HCT116 (cell line): ENCODE measurements around the gene RPL18. TPM values are rescaled to one million over a fixed set of nuclear protein-coding genes. Genes with fewer than 3 reads are reported as not detected.

Source experiments
- ATAC-seq: fragments of 200-7000 bp; cut with Tn5 transposase; 2 replicates; pipeline ENCODE4 v1.9.1; 2020; ENCODE audit warnings: mild to moderate bottlenecking, moderate library complexity
- BruUV-seq: library from RNA; stranded (reverse); fragments of 400-500 nt; replicated peaks from 2 replicates; lab custom pipeline; 2021; lab: Mats Ljungman, UMichigan
- CTCF ChIA-PET: fragments of 300-600 bp; sonication (Branson Sonifier 250); formaldehyde crosslinking; loops from one replicate; lab custom pipeline; 2021; ENCODE audit warnings: antibody characterized with exemption; lab: Charles Lee
- POLR2A ChIA-PET: fragments of 300-600, 350-600 bp; sonication (Branson Sonifier 250); formaldehyde crosslinking; loops from one replicate; lab custom pipeline; 2021; ENCODE audit warnings: antibody characterized with exemption; lab: Charles Lee
- RAD21 ChIA-PET, 2 experiments: fragments of 300-600 bp; sonication (Branson Sonifier 250); formaldehyde crosslinking; loops; one replicate each; lab custom pipeline; 2023; ENCODE audit warnings: low total read pairs in 2 of 2; ENCODE audit not compliant: uncharacterized antibody in 2 of 2, unreplicated experiment in 2 of 2, low non-redundant PET in 1 of 2; lab: Charles Lee
- DNase-seq: peaks from one replicate; pipeline ENCODE4 v3.0.0-alpha.2; 2010; ENCODE audit warnings: low read depth, low spot score
- H2AFZ ChIP-seq: fragments of 200-600 bp; shearing (Covaris generic), sonication (generic); 2 replicates; pipeline ENCODE4 v1.6.1; 2017; ENCODE audit warnings: low read depth, mixed run types, mixed read lengths, antibody characterized with exemption, low read length; ENCODE audit not compliant: poor library complexity, severe bottlenecking
- H3K27ac ChIP-seq: 2 replicates; pipeline ENCODE4 v1.5.1; 2012; ENCODE audit warnings: low read depth, low read length
- H3K27me3 ChIP-seq: fragments of 200-600 bp; sonication (generic); 2 replicates; pipeline ENCODE4 v1.6.1; 2016; ENCODE audit warnings: mixed run types, low read length, mixed read lengths; ENCODE audit not compliant: insufficient read depth
- H3K36me3 ChIP-seq, 2 experiments: fragments of 200-500 bp in 1 of 2; fragments of 200-600 bp in 1 of 2; sonication (Bioruptor generic) in 1 of 2; sonication (generic) in 1 of 2; 2 replicates each; pipeline versions ENCODE4 v1.5.1 to v1.6.1; 2014 to 2016; ENCODE audit warnings: low read length in 2 of 2, inconsistent platforms in 1 of 2, mixed read lengths in 1 of 2, mixed run types in 1 of 2; ENCODE audit not compliant: insufficient read depth in 2 of 2, control insufficient read depth in 1 of 2
- H3K4me1 ChIP-seq, 2 experiments: fragments of 200-600 bp in 1 of 2; sonication (generic) in 1 of 2; 2 replicates each; pipeline versions ENCODE4 v1.5.1 to v1.6.1; 2012 to 2017; ENCODE audit warnings: low read length in 2 of 2, inconsistent platforms in 1 of 2, mild to moderate bottlenecking in 1 of 2, mixed read lengths in 1 of 2, mixed run types in 1 of 2, moderate library complexity in 1 of 2; ENCODE audit not compliant: insufficient read depth in 2 of 2, control insufficient read depth in 1 of 2
- H3K4me2 ChIP-seq: fragments of 200-600 bp; sonication (generic); 2 replicates; pipeline ENCODE4 v1.6.1; 2017; ENCODE audit warnings: mixed run types, low read length, mixed read lengths
- H3K4me3 ChIP-seq, 2 experiments: fragments of 200-600 bp in 1 of 2; sonication (generic) in 1 of 2; replicated peaks in 1 of 2; 2 replicates each; pipeline ENCODE4 v1.5.1; 2011 to 2016; ENCODE audit warnings: low read length in 2 of 2, control low read depth in 1 of 2, low read depth in 1 of 2, mild to moderate bottlenecking in 1 of 2, mixed read lengths in 1 of 2, mixed run types in 1 of 2
- H3K79me2 ChIP-seq: fragments of 200-600 bp; sonication (generic); 2 replicates; pipeline ENCODE4 v1.6.1; 2017; ENCODE audit warnings: mild to moderate bottlenecking, mixed run types, low read length, moderate library complexity, mixed read lengths; ENCODE audit not compliant: insufficient read depth
- H3K9ac ChIP-seq: fragments of 200-600 bp; sonication (generic); 2 replicates; pipeline ENCODE4 v1.6.1; 2016; ENCODE audit warnings: low read length, mixed read lengths
- H3K9me2 ChIP-seq: fragments of 200-600 bp; sonication (generic), shearing (Covaris generic); 2 replicates; pipeline ENCODE4 v1.6.1; 2017; ENCODE audit warnings: mixed run types, mild to moderate bottlenecking, moderate library complexity; ENCODE audit not compliant: insufficient read depth
- H3K9me3 ChIP-seq, 2 experiments: fragments of 200-500 bp in 1 of 2; fragments of 200-600 bp in 1 of 2; sonication (Bioruptor generic) in 1 of 2; sonication (generic) in 1 of 2; 2 replicates each; pipeline ENCODE4 v1.6.1; 2014 to 2017; ENCODE audit warnings: low read length in 2 of 2, mixed read lengths in 2 of 2, inconsistent platforms in 1 of 2, low read depth in 1 of 2, mild to moderate bottlenecking in 1 of 2, mixed run types in 1 of 2, moderate library complexity in 1 of 2; ENCODE audit not compliant: control insufficient read depth in 1 of 2, insufficient read depth in 1 of 2
- H4K20me1 ChIP-seq: fragments of 200-600 bp; sonication (generic), shearing (Covaris generic); 2 replicates; pipeline ENCODE4 v1.6.1; 2017; ENCODE audit warnings: mixed run types, mild to moderate bottlenecking, moderate library complexity; ENCODE audit not compliant: insufficient read depth
- CBX3 ChIP-seq: IDR thresholded peaks from 2 replicates; pipeline ENCODE4 v1.6.1; 2012; ENCODE audit warnings: low read depth
- CEBPB ChIP-seq: IDR thresholded peaks from 2 replicates; pipeline ENCODE4 v1.6.1; 2012; ENCODE audit warnings: low read depth
- EGR1 ChIP-seq: IDR thresholded peaks from 2 replicates; pipeline ENCODE4 v1.6.1; 2012; ENCODE audit warnings: low read depth
- ELF1 ChIP-seq: IDR thresholded peaks from 2 replicates; pipeline ENCODE4 v1.6.1; 2012; ENCODE audit warnings: low read depth, borderline replicate concordance
- EZH2 ChIP-seq: fragments of 200-600 bp; sonication (generic); IDR thresholded peaks from 2 replicates; pipeline ENCODE4 v1.6.1; 2017; ENCODE audit warnings: antibody characterized with exemption, mixed run types
- EZH2phosphoT487 ChIP-seq: fragments of 200-600 bp; IDR thresholded peaks from 2 replicates; pipeline ENCODE4 v1.6.1; 2018; ENCODE audit warnings: antibody characterized with exemption, borderline replicate concordance
- FOSL1 ChIP-seq: IDR thresholded peaks from 2 replicates; pipeline ENCODE4 v1.6.1; 2012; ENCODE audit warnings: low read depth
- JUND ChIP-seq: IDR thresholded peaks from 2 replicates; pipeline ENCODE4 v1.6.1; 2012
- POLR2A ChIP-seq: IDR thresholded peaks from 2 replicates; pipeline ENCODE4 v1.7.0; 2011; ENCODE audit warnings: borderline replicate concordance; ENCODE audit not compliant: insufficient read depth, insufficient read length; ENCODE audit errors: extremely low read depth
- POLR2AphosphoS5 ChIP-seq: IDR thresholded peaks from 2 replicates; pipeline ENCODE4 v1.6.1; 2011; ENCODE audit warnings: mild to moderate bottlenecking, low read depth, low read length, moderate library complexity
- RAD21 ChIP-seq: IDR thresholded peaks from 2 replicates; pipeline ENCODE4 v1.6.1; 2012; ENCODE audit warnings: low read depth, mild to moderate bottlenecking
- SIN3A ChIP-seq: IDR thresholded peaks from 2 replicates; pipeline ENCODE4 v1.6.1; 2012; ENCODE audit warnings: low read depth
- SP1 ChIP-seq: IDR thresholded peaks from 2 replicates; pipeline ENCODE4 v1.6.1; 2012; ENCODE audit warnings: low read depth
- SRF ChIP-seq: IDR thresholded peaks from 2 replicates; pipeline ENCODE4 v1.6.1; 2012; ENCODE audit warnings: low read depth
- TCF7L2 ChIP-seq: IDR thresholded peaks from 2 replicates; pipeline ENCODE4 v1.7.0; 2011; ENCODE audit warnings: borderline replicate concordance, inconsistent platforms; ENCODE audit not compliant: insufficient read depth, insufficient read length; ENCODE audit errors: extremely low read depth
- YY1 ChIP-seq: IDR thresholded peaks from 2 replicates; pipeline ENCODE4 v1.6.1; 2011; ENCODE audit warnings: low read length, low read depth, moderate library complexity, mild to moderate bottlenecking; ENCODE audit not compliant: insufficient replicate concordance; ENCODE audit errors: extremely low read depth
- ZBTB33 ChIP-seq: IDR thresholded peaks from 2 replicates; pipeline ENCODE4 v1.6.1; 2011; ENCODE audit warnings: mild to moderate bottlenecking, low read length, moderate library complexity; ENCODE audit not compliant: insufficient replicate concordance; ENCODE audit errors: extremely low read depth
- ZNF274 ChIP-seq: fragments of 200-500 bp; sonication (Bioruptor generic); IDR thresholded peaks from 2 replicates; pipeline ENCODE4 v1.6.1; 2014; ENCODE audit warnings: mild to moderate bottlenecking, low read depth, low read length, inconsistent platforms
- intact Hi-C: fragments of 100-400 bp; cut with micrococcal nuclease; formaldehyde crosslinking; loops from 2 replicates; pipeline ENCODE4 v1.10.0; 2022
- total RNA-seq: library from RNA; stranded (reverse); gene quantifications from one replicate; pipeline ENCODE4 v1.2.1, GENCODE V29; 2021; ENCODE audit not compliant: unreplicated experiment
- TF ChIP-seq, protein P1 (sequence below), 3 experiments: fragments of 200-600 bp in 1 of 3; sonication (generic) in 1 of 3; IDR thresholded peaks in 2 of 3; conservative IDR thresholded peaks in 1 of 3; 2 replicates each; pipeline ENCODE4 v1.5.1; 2012 to 2017; ENCODE audit warnings: low read depth in 2 of 3, low read length in 2 of 3, antibody characterized with exemption in 1 of 3, borderline replicate concordance in 1 of 3, control low read depth in 1 of 3, mild to moderate bottlenecking in 1 of 3, mixed read lengths in 1 of 3, mixed run types in 1 of 3, moderate library complexity in 1 of 3; ENCODE audit not compliant: insufficient read depth in 1 of 3
- TF ChIP-seq, protein P2 (sequence below): IDR thresholded peaks from 2 replicates; pipeline ENCODE4 v1.6.1; 2012; ENCODE audit warnings: low read depth

Gene RPL18
- total RNA-seq, 1 experiment from 2014 or later: 2,006 TPM

DNA sequence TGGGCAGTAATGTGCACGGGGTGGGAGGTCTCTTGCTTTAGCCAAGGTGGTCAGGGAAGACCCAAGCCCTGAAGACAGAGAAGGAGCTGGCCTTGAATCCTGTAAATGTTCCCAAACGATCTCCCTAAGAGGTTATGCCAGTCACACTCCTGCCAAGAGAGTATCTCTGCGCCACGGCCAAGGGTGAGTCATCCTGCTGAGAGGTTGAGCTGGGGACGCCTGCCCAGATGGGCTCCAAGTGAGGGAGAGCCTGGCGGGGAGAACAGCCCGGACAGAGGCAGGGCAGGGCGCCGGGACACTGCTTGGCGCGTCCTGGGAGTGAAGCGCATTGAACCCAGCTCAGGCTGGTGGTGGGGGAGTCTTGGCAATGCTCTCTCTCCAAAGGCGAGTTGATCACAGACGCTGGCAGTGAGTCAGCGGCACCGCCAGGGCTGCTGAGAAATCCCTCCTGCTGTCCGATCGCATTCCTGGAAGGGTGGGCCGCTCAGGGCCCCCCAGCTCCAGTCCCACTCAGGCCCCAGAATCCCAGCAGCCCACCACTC, 50.6 kb downstream of the RPL18 start:
- peak overlapping the region; percentile 68 for H3K9ac ChIP-seq
- no TSS peak for BruUV-seq
- no peaks in the 10 kb centered on the region for H4K20me1 ChIP-seq
- H3K9me3 ChIP-seq: no peaks in the 10 kb centered on the region
- peak overlapping the region; percentile 19 for H2AFZ ChIP-seq
- no peaks in the 10 kb centered on the region for H3K79me2 ChIP-seq
- intact Hi-C loops: loop anchor here (2.0 kb wide), 1 partner anchor 26 kb away; no protein-coding TSS in a partner anchor
- peaks cover 55 to 92% of the 10 kb centered on the region in 2 experiments for H3K4me1 ChIP-seq
- peak overlapping the region; percentile 78 for H3K4me2 ChIP-seq
- ATAC-seq (peak; percentile 89), DNase-seq (peak; percentile 83)
- H3K4me3 ChIP-seq: peak overlapping the region; percentile 40 to 51
- CTCF ChIA-PET: interaction anchor here (0.7 to 1.7 kb wide), 4 partner anchors 16 to 254 kb away, joined by 3 to 7 read pairs (median 3); no protein-coding TSS in a partner anchor
- RAD21 ChIA-PET: interaction anchor here (0.6 to 1.0 kb wide), 4 partner anchors 16 to 150 kb away, joined by 3 to 4 read pairs (median 4); no protein-coding TSS in a partner anchor
- H3K27me3 ChIP-seq: no peaks in the 10 kb centered on the region
- peak overlapping the region; percentile 96 for H3K27ac ChIP-seq
- POLR2A ChIA-PET: interaction anchor here (0.7 to 2.1 kb wide), 5 partner anchors 10 to 54 kb away, joined by 3 to 14 read pairs (median 7); no protein-coding TSS in a partner anchor
- no peaks in the 10 kb centered on the region for H3K9me2 ChIP-seq
- H3K36me3 ChIP-seq: no peaks in the 10 kb centered on the region
- TF ChIP-seq SP1: peak; percentile 73; the same call in 1 of the 2 replicates
- TF ChIP-seq CEBPB: no peak
- no peak for TF ChIP-seq YY1
- TF ChIP-seq FOSL1: peak; percentile 94
- TF ChIP-seq, protein P1, sequence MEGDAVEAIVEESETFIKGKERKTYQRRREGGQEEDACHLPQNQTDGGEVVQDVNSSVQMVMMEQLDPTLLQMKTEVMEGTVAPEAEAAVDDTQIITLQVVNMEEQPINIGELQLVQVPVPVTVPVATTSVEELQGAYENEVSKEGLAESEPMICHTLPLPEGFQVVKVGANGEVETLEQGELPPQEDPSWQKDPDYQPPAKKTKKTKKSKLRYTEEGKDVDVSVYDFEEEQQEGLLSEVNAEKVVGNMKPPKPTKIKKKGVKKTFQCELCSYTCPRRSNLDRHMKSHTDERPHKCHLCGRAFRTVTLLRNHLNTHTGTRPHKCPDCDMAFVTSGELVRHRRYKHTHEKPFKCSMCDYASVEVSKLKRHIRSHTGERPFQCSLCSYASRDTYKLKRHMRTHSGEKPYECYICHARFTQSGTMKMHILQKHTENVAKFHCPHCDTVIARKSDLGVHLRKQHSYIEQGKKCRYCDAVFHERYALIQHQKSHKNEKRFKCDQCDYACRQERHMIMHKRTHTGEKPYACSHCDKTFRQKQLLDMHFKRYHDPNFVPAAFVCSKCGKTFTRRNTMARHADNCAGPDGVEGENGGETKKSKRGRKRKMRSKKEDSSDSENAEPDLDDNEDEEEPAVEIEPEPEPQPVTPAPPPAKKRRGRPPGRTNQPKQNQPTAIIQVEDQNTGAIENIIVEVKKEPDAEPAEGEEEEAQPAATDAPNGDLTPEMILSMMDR (IDR thresholded peaks at IDR 0.05 in 2 of 3, conservative IDR thresholded peaks at IDR 0.05 in 1 of 3; ENCODE audit: borderline replicate concordance in 1 of 3, insufficient read depth in 1 of 3, low read depth in 2 of 3, low read length in 2 of 3): no peak
- TF ChIP-seq CBX3: peak; percentile 84; the same call in 1 of the 2 replicates
- peak; percentile 21 for TF ChIP-seq ZBTB33
- peak; percentile 70 for TF ChIP-seq POLR2AphosphoS5
- TF ChIP-seq, protein P2, sequence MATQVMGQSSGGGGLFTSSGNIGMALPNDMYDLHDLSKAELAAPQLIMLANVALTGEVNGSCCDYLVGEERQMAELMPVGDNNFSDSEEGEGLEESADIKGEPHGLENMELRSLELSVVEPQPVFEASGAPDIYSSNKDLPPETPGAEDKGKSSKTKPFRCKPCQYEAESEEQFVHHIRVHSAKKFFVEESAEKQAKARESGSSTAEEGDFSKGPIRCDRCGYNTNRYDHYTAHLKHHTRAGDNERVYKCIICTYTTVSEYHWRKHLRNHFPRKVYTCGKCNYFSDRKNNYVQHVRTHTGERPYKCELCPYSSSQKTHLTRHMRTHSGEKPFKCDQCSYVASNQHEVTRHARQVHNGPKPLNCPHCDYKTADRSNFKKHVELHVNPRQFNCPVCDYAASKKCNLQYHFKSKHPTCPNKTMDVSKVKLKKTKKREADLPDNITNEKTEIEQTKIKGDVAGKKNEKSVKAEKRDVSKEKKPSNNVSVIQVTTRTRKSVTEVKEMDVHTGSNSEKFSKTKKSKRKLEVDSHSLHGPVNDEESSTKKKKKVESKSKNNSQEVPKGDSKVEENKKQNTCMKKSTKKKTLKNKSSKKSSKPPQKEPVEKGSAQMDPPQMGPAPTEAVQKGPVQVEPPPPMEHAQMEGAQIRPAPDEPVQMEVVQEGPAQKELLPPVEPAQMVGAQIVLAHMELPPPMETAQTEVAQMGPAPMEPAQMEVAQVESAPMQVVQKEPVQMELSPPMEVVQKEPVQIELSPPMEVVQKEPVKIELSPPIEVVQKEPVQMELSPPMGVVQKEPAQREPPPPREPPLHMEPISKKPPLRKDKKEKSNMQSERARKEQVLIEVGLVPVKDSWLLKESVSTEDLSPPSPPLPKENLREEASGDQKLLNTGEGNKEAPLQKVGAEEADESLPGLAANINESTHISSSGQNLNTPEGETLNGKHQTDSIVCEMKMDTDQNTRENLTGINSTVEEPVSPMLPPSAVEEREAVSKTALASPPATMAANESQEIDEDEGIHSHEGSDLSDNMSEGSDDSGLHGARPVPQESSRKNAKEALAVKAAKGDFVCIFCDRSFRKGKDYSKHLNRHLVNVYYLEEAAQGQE: no peak
- no peak for TF ChIP-seq POLR2A
- no peak for TF ChIP-seq ELF1
- TF ChIP-seq ZNF274: no peak
- TF ChIP-seq SIN3A: no peak
- no peak for TF ChIP-seq EZH2
- TF ChIP-seq RAD21: no peak
- TF ChIP-seq EZH2phosphoT487: no peak
- TF ChIP-seq TCF7L2: peak; percentile 71
- TF ChIP-seq JUND: peak; percentile 90
- no peak for TF ChIP-seq SRF
- no peak for TF ChIP-seq EGR1
